ENCODE results near the gene SOX6.

DNA sequence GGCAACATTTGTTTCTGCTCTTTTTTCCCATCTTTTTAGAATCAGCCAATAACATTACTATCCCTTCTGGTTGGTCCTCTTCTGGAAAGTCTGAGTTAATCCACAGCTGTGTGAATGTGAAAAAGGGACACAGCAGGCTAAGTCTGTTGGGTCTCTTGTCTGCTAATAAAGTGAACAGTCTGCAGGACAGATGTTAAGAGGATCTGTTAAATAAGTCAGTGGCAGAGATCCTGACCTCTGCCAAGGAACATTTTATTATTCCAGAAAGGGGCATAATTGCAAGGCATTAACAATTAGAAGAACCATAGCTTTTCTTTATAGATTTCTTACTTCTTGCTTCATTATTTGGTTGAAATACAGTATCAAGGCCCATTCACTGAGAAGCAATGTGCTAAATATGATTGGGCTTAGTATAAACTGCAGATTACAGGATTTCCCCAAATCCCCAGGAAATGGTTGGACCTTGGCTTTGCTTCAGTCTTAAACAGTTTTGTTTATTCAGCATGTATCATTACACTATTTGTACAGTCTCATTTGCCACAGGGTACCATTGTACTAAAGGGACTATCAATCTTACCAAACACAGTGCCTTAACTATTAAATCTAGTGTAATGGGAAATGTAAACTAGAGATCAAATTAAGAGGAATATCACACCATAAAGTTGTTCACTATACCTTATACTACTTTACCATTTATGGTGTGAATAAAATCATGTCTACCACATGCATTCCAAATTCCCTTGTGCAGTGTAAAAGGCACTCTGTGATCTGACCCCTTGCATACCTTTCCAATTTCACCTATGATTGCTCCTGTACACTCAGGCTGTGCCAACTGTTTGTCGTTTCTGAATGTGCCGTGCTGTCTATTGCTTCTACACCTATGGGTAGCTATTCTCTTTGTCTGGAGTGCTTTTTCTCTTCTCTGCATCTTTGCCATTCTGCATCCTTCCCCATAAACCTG lies 274.0 kb downstream of the SOX6 start:
- TF ChIP-seq REST (IDR thresholded peaks at IDR 0.05; ENCODE audit: unreplicated experiment) (no peak), CTCF (conservative IDR thresholded peaks at IDR 0.05; ENCODE audit: low read depth in 2 of 2) (no peak), EZH2 (IDR thresholded peaks at IDR 0.05; ENCODE audit: low read depth, unreplicated experiment) (no peak), NANOG (IDR thresholded peaks at IDR 0.05; ENCODE audit: borderline replicate concordance) (no peak), EZH2phosphoT487 (IDR thresholded peaks at IDR 0.05; ENCODE audit: unreplicated experiment) (no peak), POLR2AphosphoS5 (IDR thresholded peaks at IDR 0.05; ENCODE audit: low read depth) (no peak), ETS1 (IDR thresholded peaks at IDR 0.05) (no peak), CREB1 (CRISPR knock-in tag; IDR thresholded peaks at IDR 0.05; ENCODE audit: low read depth) (no peak)

All from GM23338 (cell line).